SK-N-SH treated with all-trans-retinoic acid at 6 μM for 48 hours (cell line): Measurements from ENCODE around the gene NOL9.

Experiments
- ATAC-seq: fragments of 200-7000 bp; cut with Tn5 transposase; 3 replicates; pipeline ENCODE4 v1.9.1; 2020; ENCODE audit warnings: mild to moderate bottlenecking, moderate library complexity
- ARNTL ChIP-seq: fragments of 450-650 bp; formaldehyde crosslinking; IDR thresholded peaks from 2 replicates; pipeline ENCODE4 v1.5.0; 2020; ENCODE audit warnings: low read depth, mild to moderate bottlenecking, moderate library complexity, borderline replicate concordance
- CREB5 ChIP-seq: fragments of 250-450 bp; sonication (Bioruptor Pico); IDR thresholded peaks from 2 replicates; pipeline ENCODE4 v1.5.1; 2020; ENCODE audit warnings: low read depth, mild to moderate bottlenecking, moderate library complexity
- CSDC2 ChIP-seq: fragments of 250-450 bp; sonication (Bioruptor Pico); IDR thresholded peaks from 2 replicates; pipeline ENCODE4 v1.5.0; 2020; ENCODE audit warnings: mild to moderate bottlenecking, moderate library complexity
- CSRNP3 ChIP-seq: fragments of 250-450 bp; sonication (Bioruptor Pico); IDR thresholded peaks from 2 replicates; pipeline ENCODE4 v1.5.1; 2021; ENCODE audit warnings: mild to moderate bottlenecking, moderate library complexity
- ESRRG ChIP-seq: fragments of 250-450 bp; sonication (Bioruptor Pico); IDR thresholded peaks from 2 replicates; pipeline ENCODE4 v1.6.1; 2021; ENCODE audit warnings: mild to moderate bottlenecking
- GLIS3 ChIP-seq: fragments of 250-450 bp; sonication (Bioruptor Pico); IDR thresholded peaks from 2 replicates; pipeline ENCODE4 v1.5.0; 2020; ENCODE audit warnings: mild to moderate bottlenecking, moderate library complexity
- ISL1 ChIP-seq: fragments of 250-450 bp; sonication (Bioruptor Pico); IDR thresholded peaks from 2 replicates; pipeline ENCODE4 v2.1.2; 2022; ENCODE audit warnings: mild to moderate bottlenecking, moderate library complexity
- OSR1 ChIP-seq: fragments of 250-450 bp; sonication (Bioruptor Pico); IDR thresholded peaks from 2 replicates; pipeline ENCODE4 v1.8.0; 2022; ENCODE audit warnings: moderate library complexity, mild to moderate bottlenecking, inconsistent platforms
- PATZ1 ChIP-seq: fragments of 250-450 bp; sonication (Bioruptor Pico); IDR thresholded peaks from 2 replicates; pipeline ENCODE4 v1.8.0; 2020; ENCODE audit warnings: mild to moderate bottlenecking, moderate library complexity, borderline replicate concordance
- POU6F1 ChIP-seq: fragments of 250-450 bp; sonication (Bioruptor Pico); IDR thresholded peaks from 2 replicates; pipeline ENCODE4 v1.8.0; 2021; ENCODE audit warnings: low read depth, mild to moderate bottlenecking, moderate library complexity, borderline replicate concordance
- PPARA ChIP-seq: fragments of 250-450 bp; sonication (Bioruptor Pico); IDR thresholded peaks from 2 replicates; pipeline ENCODE4 v1.5.0; 2020; ENCODE audit warnings: mild to moderate bottlenecking, borderline replicate concordance
- SNAI2 ChIP-seq: fragments of 250-450 bp; sonication (Bioruptor Pico); IDR thresholded peaks from 2 replicates; pipeline ENCODE4 v1.5.0; 2020; ENCODE audit warnings: mild to moderate bottlenecking, moderate library complexity
- TCF4 ChIP-seq: fragments of 250-450 bp; sonication (Bioruptor Pico); IDR thresholded peaks from 2 replicates; pipeline ENCODE4 v1.8.0; 2021; ENCODE audit warnings: mild to moderate bottlenecking, moderate library complexity, borderline replicate concordance
- TOX ChIP-seq: fragments of 250-450 bp; sonication (Bioruptor Pico); IDR thresholded peaks from 2 replicates; pipeline ENCODE4 v1.8.0; 2021; ENCODE audit warnings: mild to moderate bottlenecking, moderate library complexity, borderline replicate concordance
- TSHZ2 ChIP-seq: fragments of 250-450 bp; sonication (Bioruptor Pico); IDR thresholded peaks from 2 replicates; pipeline ENCODE4 v1.5.0; 2020; ENCODE audit warnings: mild to moderate bottlenecking, moderate library complexity
- ZC3H10 ChIP-seq: fragments of 250-450 bp; sonication (Bioruptor Pico); IDR thresholded peaks from 2 replicates; pipeline ENCODE4 v1.5.1; 2021; ENCODE audit warnings: mild to moderate bottlenecking, moderate library complexity
- ZFP3 ChIP-seq: fragments of 250-450 bp; sonication (Bioruptor Pico); IDR thresholded peaks from 2 replicates; pipeline ENCODE4 v1.5.0; 2020; ENCODE audit warnings: mild to moderate bottlenecking, moderate library complexity
- ZFP30 ChIP-seq: fragments of 450-650 bp; formaldehyde crosslinking; IDR thresholded peaks from 2 replicates; pipeline ENCODE4 v1.5.0; 2022; ENCODE audit warnings: mild to moderate bottlenecking, moderate library complexity
- ZNF565 ChIP-seq: fragments of 450-650 bp; formaldehyde crosslinking; conservative IDR thresholded peaks from 2 replicates; pipeline ENCODE4 v1.5.0; 2020; ENCODE audit warnings: low read depth, mild to moderate bottlenecking, moderate library complexity
- ZNF70 ChIP-seq: fragments of 450-650 bp; formaldehyde crosslinking; IDR thresholded peaks from 2 replicates; pipeline ENCODE4 v1.5.0; 2020; ENCODE audit warnings: mild to moderate bottlenecking, moderate library complexity

NOL9 gene

GRCh38 chr1:6593810-6594209, 39.5 kb upstream of the NOL9 start (continued):
- no peak for TF ChIP-seq TSHZ2 (CRISPR knock-in tag)
- TF ChIP-seq TCF4 (CRISPR knock-in tag): no peak
- TF ChIP-seq ARNTL (CRISPR knock-in tag): no peak

- no peak for ATAC-seq
- TF ChIP-seq ZC3H10 (CRISPR knock-in tag) (no peak), GLIS3 (CRISPR knock-in tag) (no peak), ISL1 (no peak), ZFP3 (CRISPR knock-in tag) (no peak), ZNF565 (CRISPR knock-in tag) (no peak), PPARA (CRISPR knock-in tag) (no peak), OSR1 (CRISPR knock-in tag) (no peak), ESRRG (CRISPR knock-in tag) (no peak), PATZ1 (no peak), CREB5 (no peak), CSRNP3 (no peak), CSDC2 (no peak), TSHZ2 (CRISPR knock-in tag) (no peak), TOX (CRISPR knock-in tag) (no peak), SNAI2 (CRISPR knock-in tag) (no peak), TCF4 (CRISPR knock-in tag) (no peak), ARNTL (CRISPR knock-in tag) (no peak), ZFP30 (CRISPR knock-in tag) (no peak), ZNF70 (CRISPR knock-in tag) (no peak)
These were observed 38.7 kb upstream of the NOL9 start for GRCh38 chr1:6592865-6593593.

GRCh38 chr1:6592441-6592840, 38.1 kb upstream of the NOL9 start:
- no peak for ATAC-seq
- TF ChIP-seq ESRRG (CRISPR knock-in tag): no peak
- no peak for TF ChIP-seq GLIS3 (CRISPR knock-in tag)
- TF ChIP-seq SNAI2 (CRISPR knock-in tag): no peak
- no peak for TF ChIP-seq ZNF565 (CRISPR knock-in tag)
- no peak for TF ChIP-seq ISL1
- TF ChIP-seq CSDC2: no peak
- no peak for TF ChIP-seq OSR1 (CRISPR knock-in tag)
- TF ChIP-seq ZFP3 (CRISPR knock-in tag): no peak
- no peak for TF ChIP-seq TSHZ2 (CRISPR knock-in tag)
- no peak for TF ChIP-seq POU6F1 (CRISPR knock-in tag)
